K562 (cell line): Measurements from ENCODE around the gene SHC1. TPM values are rescaled to one million over a fixed set of nuclear protein-coding genes. Genes with fewer than 3 reads are reported as not detected.

Source experiments
- ADNP ChIP-seq: fragments of 200-800 bp; sonication (Bioruptor generic); IDR thresholded peaks from 2 replicates; pipeline ENCODE4 v1.6.1; 2016; ENCODE audit warnings: missing genetic modification characterization, missing compliant biosample characterization
- BMI1 ChIP-seq: fragments of 150-350 bp; IDR thresholded peaks from 2 replicates; pipeline ENCODE4 v1.6.1; 2014; ENCODE audit warnings: low read length
- EP300 ChIP-seq: IDR thresholded peaks from 2 replicates; pipeline ENCODE4 v1.6.1; 2012; ENCODE audit warnings: low read length, improper control_type of control experiment
- ETV6 ChIP-seq, 3 experiments: fragments of 150-350 bp in 1 of 3; sonication (generic) in 1 of 3; formaldehyde crosslinking in 1 of 3; IDR thresholded peaks; 2 replicates each; pipeline versions ENCODE4 v1.6.1 to v1.8.0; 2014 to 2022; ENCODE audit warnings: borderline replicate concordance in 2 of 3, low read depth in 2 of 3, antibody characterized with exemption in 1 of 3, low read length in 1 of 3, mild to moderate bottlenecking in 1 of 3, missing genetic modification reagents in 1 of 3
- MCM7 ChIP-seq, 2 experiments: fragments of 450-650 bp; IDR thresholded peaks; 2 replicates each; pipeline ENCODE4 v1.6.1; 2016 to 2018
- RCOR1 ChIP-seq, 2 experiments: IDR thresholded peaks; 2 replicates each; pipeline ENCODE4 v1.6.1; 2012; ENCODE audit warnings: low read depth in 2 of 2, low read length in 2 of 2, borderline replicate concordance in 1 of 2, improper control_type of control experiment in 1 of 2
- SIN3B ChIP-seq: fragments of 450-650 bp; IDR thresholded peaks from 2 replicates; pipeline ENCODE4 v1.6.1; 2017; ENCODE audit warnings: low read depth, mild to moderate bottlenecking, moderate library complexity
- TRIM28 ChIP-seq: fragments of 450-650 bp; IDR thresholded peaks from 2 replicates; pipeline ENCODE4 v1.6.1; 2017
- ZBTB1 ChIP-seq: sonication (generic); formaldehyde crosslinking; IDR thresholded peaks from 2 replicates; pipeline ENCODE4 v1.8.1; 2023; ENCODE audit warnings: missing genetic modification reagents, low read depth, mild to moderate bottlenecking, borderline replicate concordance
- ZNF143 ChIP-seq: sonication (generic); formaldehyde crosslinking; IDR thresholded peaks from 2 replicates; pipeline ENCODE4 v1.9.0; 2022; ENCODE audit warnings: mild to moderate bottlenecking, missing genetic modification reagents
- polyA plus RNA-seq, 8 experiments: library from polyadenylated mRNA; depleted of rRNA in 4 of 8; stranded (reverse) in 5 of 8; unstranded in 3 of 8; fragments of >200 nt; fragmentation: Nextera tagmentation in 2 of 8; fragmentation: Illumina TruSeq in 1 of 8; extraction: Ambion mirVana in 2 of 8; extraction: Trizol in 1 of 8; gene quantifications; 2 replicates each; pipeline versions ENCODE4 v1.2.1 to v1.2.3, GENCODE V29; 2011 to 2014; ENCODE audit warnings: inconsistent platforms in 1 of 8, missing spikeins in 1 of 8
- total RNA-seq, 7 experiments: library from RNA; depleted of rRNA in 6 of 7; stranded (reverse); fragments of >200 nt in 6 of 7; fragmentation: Illumina TruSeq in 2 of 7; extraction: Trizol in 2 of 7; gene quantifications; 2 replicates each; pipeline versions ENCODE4 v1.2.1 to v1.2.3, GENCODE V29; 2011 to 2021; ENCODE audit warnings: low replicate concordance in 1 of 7
- TF ChIP-seq, protein P1 (sequence below): fragments of 450-650 bp; IDR thresholded peaks from 2 replicates; pipeline ENCODE4 v1.6.1; 2016; ENCODE audit warnings: mild to moderate bottlenecking, moderate library complexity
- TF ChIP-seq, protein P2 (sequence below): fragments of 450-650 bp; conservative IDR thresholded peaks from 2 replicates; pipeline ENCODE4 v1.6.1; 2016; ENCODE audit warnings: missing genetic modification characterization, low read depth, mild to moderate bottlenecking, missing compliant biosample characterization, moderate library complexity
- TF ChIP-seq, protein P3 (sequence below): fragments of 250-450 bp; sonication (Bioruptor Pico); IDR thresholded peaks from 2 replicates; pipeline ENCODE4 v1.9.0; 2021; ENCODE audit warnings: mild to moderate bottlenecking

Gene SHC1
- total and polyA plus RNA-seq, 9 of the 15 experiments (the other 6 are each of a cell fraction or from before 2014, with no cell fraction given): 4.1 to 113 (median 51.9) TPM

DNA sequence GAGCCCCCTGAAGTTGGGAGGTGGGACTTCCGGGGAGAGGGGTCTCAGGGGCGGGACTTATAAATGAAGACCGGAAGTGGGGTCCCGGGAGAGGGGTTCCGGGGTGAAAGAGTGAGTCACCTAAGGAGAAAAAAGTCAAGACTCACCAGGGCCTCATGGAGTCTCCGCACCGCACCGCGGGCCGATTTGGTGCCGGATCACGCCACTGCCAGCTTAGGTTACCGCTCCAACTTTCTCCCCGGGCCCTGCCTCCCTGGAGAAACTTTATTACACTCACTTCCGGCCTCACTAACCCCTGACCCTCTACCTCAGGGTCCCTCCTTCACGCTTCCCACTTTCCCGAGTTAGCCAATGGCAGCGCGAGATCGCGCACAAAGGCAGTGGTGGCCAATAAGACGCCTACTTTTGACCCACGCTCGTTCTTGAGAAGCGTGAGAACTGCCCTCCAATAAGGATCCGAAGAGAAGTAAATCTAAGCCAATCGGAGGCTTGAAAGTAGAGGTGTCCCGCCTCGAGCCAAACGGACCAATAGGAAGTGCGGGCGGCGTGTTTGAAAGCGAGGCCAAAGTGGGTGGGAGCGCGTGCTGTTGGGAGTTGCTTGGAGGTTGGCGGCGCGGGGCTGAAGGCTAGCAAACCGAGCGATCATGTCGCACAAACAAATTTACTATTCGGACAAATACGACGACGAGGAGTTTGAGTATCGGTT lies 3.7 kb upstream of the SHC1 start, which contains the start of gene CKS1B (continued):
- TF ChIP-seq, protein P1, sequence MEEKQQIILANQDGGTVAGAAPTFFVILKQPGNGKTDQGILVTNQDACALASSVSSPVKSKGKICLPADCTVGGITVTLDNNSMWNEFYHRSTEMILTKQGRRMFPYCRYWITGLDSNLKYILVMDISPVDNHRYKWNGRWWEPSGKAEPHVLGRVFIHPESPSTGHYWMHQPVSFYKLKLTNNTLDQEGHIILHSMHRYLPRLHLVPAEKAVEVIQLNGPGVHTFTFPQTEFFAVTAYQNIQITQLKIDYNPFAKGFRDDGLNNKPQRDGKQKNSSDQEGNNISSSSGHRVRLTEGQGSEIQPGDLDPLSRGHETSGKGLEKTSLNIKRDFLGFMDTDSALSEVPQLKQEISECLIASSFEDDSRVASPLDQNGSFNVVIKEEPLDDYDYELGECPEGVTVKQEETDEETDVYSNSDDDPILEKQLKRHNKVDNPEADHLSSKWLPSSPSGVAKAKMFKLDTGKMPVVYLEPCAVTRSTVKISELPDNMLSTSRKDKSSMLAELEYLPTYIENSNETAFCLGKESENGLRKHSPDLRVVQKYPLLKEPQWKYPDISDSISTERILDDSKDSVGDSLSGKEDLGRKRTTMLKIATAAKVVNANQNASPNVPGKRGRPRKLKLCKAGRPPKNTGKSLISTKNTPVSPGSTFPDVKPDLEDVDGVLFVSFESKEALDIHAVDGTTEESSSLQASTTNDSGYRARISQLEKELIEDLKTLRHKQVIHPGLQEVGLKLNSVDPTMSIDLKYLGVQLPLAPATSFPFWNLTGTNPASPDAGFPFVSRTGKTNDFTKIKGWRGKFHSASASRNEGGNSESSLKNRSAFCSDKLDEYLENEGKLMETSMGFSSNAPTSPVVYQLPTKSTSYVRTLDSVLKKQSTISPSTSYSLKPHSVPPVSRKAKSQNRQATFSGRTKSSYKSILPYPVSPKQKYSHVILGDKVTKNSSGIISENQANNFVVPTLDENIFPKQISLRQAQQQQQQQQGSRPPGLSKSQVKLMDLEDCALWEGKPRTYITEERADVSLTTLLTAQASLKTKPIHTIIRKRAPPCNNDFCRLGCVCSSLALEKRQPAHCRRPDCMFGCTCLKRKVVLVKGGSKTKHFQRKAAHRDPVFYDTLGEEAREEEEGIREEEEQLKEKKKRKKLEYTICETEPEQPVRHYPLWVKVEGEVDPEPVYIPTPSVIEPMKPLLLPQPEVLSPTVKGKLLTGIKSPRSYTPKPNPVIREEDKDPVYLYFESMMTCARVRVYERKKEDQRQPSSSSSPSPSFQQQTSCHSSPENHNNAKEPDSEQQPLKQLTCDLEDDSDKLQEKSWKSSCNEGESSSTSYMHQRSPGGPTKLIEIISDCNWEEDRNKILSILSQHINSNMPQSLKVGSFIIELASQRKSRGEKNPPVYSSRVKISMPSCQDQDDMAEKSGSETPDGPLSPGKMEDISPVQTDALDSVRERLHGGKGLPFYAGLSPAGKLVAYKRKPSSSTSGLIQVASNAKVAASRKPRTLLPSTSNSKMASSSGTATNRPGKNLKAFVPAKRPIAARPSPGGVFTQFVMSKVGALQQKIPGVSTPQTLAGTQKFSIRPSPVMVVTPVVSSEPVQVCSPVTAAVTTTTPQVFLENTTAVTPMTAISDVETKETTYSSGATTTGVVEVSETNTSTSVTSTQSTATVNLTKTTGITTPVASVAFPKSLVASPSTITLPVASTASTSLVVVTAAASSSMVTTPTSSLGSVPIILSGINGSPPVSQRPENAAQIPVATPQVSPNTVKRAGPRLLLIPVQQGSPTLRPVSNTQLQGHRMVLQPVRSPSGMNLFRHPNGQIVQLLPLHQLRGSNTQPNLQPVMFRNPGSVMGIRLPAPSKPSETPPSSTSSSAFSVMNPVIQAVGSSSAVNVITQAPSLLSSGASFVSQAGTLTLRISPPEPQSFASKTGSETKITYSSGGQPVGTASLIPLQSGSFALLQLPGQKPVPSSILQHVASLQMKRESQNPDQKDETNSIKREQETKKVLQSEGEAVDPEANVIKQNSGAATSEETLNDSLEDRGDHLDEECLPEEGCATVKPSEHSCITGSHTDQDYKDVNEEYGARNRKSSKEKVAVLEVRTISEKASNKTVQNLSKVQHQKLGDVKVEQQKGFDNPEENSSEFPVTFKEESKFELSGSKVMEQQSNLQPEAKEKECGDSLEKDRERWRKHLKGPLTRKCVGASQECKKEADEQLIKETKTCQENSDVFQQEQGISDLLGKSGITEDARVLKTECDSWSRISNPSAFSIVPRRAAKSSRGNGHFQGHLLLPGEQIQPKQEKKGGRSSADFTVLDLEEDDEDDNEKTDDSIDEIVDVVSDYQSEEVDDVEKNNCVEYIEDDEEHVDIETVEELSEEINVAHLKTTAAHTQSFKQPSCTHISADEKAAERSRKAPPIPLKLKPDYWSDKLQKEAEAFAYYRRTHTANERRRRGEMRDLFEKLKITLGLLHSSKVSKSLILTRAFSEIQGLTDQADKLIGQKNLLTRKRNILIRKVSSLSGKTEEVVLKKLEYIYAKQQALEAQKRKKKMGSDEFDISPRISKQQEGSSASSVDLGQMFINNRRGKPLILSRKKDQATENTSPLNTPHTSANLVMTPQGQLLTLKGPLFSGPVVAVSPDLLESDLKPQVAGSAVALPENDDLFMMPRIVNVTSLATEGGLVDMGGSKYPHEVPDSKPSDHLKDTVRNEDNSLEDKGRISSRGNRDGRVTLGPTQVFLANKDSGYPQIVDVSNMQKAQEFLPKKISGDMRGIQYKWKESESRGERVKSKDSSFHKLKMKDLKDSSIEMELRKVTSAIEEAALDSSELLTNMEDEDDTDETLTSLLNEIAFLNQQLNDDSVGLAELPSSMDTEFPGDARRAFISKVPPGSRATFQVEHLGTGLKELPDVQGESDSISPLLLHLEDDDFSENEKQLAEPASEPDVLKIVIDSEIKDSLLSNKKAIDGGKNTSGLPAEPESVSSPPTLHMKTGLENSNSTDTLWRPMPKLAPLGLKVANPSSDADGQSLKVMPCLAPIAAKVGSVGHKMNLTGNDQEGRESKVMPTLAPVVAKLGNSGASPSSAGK: peak; percentile 100
- TF ChIP-seq BMI1 (no peak), TRIM28 (no peak), ADNP (no peak), EP300 (no peak; the same call in 1 of the 2 replicates), MCM7 (IDR thresholded peaks at IDR 0.05) (no peak), RCOR1 (IDR thresholded peaks at IDR 0.05; ENCODE audit: borderline replicate concordance in 1 of 2, low read depth in 2 of 2, low read length in 2 of 2) (no peak), ETV6 (IDR thresholded peaks at IDR 0.05; ENCODE audit: borderline replicate concordance in 1 of 2, low read depth in 2 of 2, low read length in 1 of 2) (no peak), ETV6 (CRISPR knock-in tag; IDR thresholded peaks at IDR 0.05; ENCODE audit: borderline replicate concordance) (no peak), SIN3B (peak; percentile 86; the same call in 1 of the 2 replicates), ZNF143 (no peak), ZBTB1 (0 out of 2 replicates have a peak, but pooled peaks have one; percentile 56)
- TF ChIP-seq, protein P2, sequence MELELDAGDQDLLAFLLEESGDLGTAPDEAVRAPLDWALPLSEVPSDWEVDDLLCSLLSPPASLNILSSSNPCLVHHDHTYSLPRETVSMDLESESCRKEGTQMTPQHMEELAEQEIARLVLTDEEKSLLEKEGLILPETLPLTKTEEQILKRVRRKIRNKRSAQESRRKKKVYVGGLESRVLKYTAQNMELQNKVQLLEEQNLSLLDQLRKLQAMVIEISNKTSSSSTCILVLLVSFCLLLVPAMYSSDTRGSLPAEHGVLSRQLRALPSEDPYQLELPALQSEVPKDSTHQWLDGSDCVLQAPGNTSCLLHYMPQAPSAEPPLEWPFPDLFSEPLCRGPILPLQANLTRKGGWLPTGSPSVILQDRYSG: no peak
- TF ChIP-seq, protein P3, sequence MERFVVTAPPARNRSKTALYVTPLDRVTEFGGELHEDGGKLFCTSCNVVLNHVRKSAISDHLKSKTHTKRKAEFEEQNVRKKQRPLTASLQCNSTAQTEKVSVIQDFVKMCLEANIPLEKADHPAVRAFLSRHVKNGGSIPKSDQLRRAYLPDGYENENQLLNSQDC (CRISPR knock-in tag): no peak
